Hematopoietic multipotent progenitor cell treated with erythropoietin and hydrocortisone succinate and interleukin-3 and kit ligand, for 15 days (in vitro differentiated cells): Measurements from ENCODE around the gene STARD5.

Experiments
- DNase-seq: peaks from one replicate; pipeline ENCODE4 v3.0.0-alpha.2; 2015; ENCODE audit warnings: low spot score

STARD5 gene

DNA sequence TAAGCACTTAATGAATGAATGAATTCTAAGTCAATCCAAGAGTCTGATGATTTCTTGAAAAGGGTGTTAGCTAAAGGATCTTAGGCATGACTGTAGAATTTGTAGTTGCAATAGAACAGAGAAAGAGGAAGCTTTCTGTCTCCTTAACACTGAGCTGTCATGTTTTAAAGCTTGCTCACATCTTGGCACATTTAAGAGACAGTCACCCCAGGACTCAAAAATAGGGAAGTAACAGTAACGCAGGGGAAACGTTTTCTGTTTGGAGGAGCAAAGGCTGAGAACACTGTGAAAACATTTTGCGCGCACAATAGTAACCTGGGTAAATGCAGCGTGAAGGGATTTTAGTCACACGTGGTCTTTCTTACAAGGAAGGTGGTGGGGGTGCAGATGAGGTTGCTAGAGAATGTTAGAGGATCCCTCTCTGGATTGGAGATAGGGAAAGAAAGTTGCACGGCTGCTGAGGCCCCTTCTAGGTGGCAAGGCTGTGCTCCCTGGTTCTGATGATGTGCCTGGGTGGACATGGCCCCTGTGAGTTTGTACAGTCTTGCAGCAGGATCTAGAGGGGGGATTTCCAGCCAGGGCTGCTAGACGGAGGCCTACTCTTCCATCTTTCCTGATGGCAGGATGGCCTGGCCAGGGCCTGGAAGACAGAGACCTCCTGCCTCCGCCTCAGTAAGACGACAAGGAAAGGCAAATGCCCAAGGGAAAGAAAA lies 12.0 kb downstream of the STARD5 start:
- DNase-seq, result no peak

DNA sequence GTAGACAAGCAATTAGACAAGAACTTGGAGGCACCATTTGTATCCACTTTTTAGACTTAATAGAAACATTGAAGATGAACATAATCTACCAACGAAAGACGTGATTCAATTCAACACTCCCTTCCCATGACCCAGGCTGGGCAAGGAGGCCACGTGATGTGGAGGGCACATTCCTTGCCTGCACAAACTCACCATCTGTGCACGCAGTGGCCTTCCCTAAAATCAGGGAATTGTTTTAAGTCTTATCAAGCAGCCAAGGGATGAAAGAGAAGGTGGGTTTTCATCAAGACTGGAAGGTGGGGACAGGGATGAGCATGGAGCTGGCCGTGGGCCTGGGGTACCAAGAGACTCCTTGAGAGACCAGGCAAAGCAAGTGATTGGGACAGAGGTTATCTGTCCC lies 13.5 kb downstream of the STARD5 start:
- no peak for DNase-seq

DNA sequence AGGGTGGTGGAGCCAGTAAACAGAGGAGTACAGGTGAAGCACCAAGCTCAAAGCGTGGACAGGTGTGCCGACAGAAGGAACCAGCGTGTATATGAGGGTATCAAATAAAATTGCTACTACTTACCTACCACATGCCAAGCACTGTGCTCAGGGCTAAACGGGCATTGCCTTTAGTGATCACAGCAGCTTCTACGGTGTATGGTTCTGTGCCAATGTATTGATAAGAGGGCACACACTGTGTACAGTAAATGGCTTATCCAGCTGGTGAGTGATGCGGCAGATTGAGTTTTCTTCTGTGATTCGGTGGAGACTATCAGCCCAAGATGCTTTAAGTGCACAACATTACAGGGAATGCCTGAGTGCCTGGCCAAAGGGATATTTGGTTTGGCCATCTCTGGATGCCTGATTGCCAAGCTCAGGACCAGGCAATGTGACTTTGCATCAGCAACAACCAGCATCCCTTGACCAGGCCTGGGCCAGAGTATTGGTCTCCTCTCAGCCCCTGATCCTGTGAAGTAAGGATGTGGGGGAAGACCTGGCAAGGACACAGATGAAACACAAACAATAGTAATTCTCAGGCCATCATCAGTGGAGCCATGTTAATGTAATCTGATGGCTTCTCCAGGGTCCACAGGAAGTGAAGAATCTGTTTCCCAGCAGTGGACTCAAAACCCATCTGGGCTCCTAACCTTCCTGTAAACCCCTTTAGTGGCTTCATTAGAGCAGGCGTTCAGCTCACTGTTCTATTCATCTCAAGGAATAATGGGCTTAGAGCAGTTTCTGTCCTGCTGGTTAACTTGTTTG lies 14.1 kb downstream of the STARD5 start:
- DNase-seq, result no peak

DNA sequence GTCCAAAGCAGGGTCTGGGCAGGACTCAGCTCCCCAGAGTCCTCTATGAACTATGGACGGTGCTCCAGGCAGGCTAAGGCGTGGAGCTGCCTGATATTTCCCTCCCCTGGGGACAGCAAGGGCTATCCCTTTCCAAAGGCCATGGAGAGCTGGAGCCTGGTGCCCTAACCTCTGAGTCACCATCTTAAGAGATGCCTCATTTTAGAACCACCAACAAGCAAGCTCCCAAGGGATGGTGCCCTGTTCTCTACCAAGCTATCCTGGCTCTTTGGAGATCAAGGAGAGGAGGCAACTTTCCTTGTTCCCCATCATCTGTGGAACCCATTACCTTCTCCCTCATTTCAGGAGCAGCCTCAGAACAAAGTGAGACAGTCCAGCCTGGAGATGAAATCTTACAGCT lies 15.7 kb downstream of the STARD5 start:
- no peak for DNase-seq

DNA sequence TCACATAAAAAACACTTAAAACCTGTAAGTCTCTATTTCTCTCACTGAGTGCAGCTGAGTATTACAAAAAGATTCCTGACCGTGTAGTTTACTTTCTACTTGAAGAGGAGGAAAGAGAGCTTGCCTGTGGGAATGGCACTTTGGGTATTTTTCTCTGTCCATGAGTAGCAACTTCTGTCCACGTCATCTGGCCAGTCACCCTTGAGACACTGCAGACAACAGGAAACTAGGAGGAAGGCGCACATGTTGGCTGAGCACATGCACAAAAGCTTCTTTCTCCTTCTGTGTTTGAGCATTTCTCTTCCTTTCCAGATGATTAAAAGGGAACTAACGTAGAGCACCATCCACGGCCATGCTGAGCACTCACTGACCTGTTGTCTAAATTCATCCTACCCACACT lies 19.7 kb downstream of the STARD5 start:
- DNase-seq, result no peak

DNA sequence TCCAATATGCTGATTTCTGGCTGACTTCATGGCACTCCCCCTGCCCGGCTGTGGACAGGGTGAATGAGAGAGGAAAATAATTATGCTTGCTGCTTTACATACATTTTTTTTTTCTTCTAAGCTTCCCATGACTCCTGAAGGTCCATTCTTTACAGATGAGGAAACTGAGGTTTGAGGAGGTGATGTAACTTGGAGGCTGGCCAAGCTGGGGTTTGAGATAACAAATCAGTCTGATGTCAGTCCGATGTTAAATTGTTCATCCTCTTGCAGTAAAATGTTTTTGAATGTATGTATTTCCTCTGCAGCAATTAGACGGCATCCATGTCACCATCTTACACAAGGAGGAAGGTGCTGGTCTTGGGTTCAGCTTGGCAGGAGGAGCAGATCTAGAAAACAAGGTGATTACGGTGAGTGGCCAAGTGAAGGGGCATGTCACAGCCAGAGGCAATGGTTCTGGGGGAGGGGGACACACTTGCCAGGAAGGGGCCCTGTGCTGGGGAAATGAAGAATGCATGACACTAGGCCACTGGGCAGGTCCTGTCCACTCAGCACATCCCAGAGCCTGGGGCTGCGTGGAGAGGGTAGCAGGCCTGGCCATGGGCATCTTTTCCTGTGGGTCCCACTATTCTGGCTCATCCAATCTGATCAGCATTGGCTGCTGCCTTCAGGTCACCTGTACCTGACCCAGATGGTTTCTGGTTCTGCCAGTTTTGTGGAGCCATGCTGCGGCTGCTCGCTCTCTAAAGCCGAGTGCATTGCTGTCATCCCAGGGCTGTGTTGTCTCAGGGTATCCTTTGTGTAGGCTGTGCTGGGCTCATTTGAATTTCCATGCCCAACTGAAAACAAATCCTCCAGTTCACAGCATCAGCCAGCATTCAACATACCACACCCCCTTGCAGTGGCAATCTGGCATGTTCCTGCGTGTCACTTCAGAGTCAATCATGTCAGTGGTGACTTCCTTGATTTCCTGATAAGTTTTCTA lies 20.4 kb downstream of the STARD5 start:
- DNase-seq, result no peak

DNA sequence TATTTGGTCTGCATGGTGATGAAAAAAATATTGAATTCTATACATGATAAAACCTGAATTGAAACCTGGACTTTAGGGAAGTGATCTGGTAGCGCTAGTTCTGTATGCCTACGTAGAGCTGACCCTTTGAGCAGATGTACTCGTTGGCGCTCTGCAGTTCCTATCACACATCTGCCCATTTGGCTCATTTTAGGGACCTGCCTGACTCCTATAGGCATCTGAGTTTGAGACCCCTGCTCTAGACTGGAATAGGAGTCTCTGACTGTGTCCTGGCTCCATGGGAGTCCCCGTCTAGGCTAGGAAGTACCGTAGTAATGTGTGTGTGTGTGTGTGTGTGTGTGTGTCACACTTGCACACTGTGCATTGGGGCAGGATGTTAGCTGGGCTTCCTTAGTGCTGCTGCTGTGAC lies 21.2 kb downstream of the STARD5 start:
- DNase-seq, result no peak

DNA sequence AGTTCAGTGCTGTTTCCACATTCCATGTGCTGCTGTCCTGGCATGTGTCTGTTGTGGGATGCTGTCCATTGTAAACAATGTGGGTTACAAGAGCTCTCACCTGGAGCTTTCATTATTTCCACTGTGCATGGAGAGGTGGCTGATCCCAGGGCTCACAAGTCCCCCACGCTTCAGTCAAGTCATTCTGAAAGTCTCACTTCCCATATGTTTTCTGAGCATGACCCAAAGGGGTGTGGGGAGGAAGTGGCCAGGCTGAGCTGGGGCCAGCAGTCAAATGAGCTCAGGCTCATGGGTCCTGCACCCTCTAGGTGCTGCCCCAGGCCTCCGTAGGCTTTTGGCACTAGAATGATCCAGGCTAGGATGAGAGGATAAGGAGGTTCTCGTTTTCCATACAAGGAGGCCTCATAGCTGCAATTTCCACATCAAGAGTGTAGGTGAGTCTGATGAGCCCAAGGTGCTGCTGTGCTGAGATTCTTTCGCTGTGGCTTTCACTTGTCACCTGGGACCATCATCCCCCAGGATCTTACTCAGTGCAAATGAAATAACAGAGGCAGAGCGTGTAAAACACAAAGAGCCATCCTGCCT lies 22.0 kb downstream of the STARD5 start:
- no peak for DNase-seq

DNA sequence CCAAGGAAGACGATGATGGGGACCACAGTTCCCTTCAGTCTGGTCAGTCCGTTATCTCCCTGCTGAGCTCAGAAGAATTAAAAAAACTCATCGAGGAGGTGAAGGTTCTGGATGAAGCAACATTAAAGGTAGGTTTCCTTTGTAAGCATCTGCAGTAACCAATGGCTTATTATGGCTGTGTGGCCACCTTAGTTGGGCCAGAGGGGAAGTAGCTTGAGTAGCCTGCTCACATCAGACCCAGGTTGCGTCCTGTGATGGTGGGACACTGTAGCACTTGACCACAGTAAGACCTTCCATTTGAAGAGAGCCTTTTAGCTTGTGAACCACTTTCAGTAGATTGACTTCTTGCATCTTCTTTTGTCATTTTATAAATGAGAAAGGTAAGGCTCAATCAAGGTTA lies 22.6 kb downstream of the STARD5 start:
- no peak for DNase-seq

DNA sequence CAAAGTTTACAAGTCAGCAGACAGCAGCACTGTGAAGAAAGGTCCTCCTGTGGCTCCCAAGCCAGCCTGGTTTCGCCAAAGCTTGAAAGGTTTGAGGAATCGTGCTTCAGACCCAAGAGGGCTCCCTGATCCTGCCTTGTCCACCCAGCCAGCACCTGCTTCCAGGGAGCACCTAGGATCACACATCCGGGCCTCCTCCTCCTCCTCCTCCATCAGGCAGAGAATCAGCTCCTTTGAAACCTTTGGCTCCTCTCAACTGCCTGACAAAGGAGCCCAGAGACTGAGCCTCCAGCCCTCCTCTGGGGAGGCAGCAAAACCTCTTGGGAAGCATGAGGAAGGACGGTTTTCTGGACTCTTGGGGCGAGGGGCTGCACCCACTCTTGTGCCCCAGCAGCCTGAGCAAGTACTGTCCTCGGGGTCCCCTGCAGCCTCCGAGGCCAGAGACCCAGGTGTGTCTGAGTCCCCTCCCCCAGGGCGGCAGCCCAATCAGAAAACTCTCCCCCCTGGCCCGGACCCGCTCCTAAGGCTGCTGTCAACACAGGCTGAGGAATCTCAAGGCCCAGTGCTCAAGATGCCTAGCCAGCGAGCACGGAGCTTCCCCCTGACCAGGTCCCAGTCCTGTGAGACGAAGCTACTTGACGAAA lies 24.2 kb downstream of the STARD5 start:
- DNase-seq, result no peak

DNA sequence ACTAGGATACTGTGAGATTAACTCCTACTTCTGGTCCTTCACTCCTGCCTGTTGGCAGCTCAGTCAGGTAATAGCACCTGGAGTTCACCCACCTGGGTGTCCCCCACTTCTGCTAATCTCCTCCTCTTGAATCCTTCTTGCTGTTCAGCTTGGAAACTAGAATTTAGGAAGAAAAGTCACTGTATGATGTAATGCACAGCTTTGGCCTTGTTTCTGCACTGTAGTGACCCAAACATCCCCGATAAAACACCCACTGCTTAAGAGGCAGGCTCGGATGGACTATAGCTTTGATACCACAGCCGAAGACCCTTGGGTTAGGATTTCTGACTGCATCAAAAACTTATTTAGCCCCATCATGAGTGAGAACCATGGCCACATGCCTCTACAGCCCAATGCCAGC lies 24.8 kb downstream of the STARD5 start:
- DNase-seq, result no peak

DNA sequence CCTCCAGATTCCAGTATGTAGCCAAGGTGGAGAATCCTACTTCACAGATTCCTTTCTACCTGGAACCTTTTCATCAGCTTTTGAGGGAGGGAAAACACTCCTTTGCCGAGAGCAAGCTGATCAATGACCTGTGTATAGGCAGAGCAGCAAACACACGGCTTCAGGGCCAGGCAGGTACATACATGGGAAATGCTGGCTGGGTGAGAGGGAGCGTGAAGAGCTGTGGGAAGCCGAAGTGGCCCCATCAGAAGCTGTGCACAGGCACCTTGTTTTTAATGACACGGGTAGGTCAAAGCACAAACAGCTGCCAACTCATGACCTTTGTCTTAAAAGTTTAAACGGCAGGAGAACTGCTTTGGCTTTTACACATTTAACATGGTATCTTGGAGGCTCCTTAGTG lies 25.3 kb downstream of the STARD5 start:
- DNase-seq, result no peak

DNA sequence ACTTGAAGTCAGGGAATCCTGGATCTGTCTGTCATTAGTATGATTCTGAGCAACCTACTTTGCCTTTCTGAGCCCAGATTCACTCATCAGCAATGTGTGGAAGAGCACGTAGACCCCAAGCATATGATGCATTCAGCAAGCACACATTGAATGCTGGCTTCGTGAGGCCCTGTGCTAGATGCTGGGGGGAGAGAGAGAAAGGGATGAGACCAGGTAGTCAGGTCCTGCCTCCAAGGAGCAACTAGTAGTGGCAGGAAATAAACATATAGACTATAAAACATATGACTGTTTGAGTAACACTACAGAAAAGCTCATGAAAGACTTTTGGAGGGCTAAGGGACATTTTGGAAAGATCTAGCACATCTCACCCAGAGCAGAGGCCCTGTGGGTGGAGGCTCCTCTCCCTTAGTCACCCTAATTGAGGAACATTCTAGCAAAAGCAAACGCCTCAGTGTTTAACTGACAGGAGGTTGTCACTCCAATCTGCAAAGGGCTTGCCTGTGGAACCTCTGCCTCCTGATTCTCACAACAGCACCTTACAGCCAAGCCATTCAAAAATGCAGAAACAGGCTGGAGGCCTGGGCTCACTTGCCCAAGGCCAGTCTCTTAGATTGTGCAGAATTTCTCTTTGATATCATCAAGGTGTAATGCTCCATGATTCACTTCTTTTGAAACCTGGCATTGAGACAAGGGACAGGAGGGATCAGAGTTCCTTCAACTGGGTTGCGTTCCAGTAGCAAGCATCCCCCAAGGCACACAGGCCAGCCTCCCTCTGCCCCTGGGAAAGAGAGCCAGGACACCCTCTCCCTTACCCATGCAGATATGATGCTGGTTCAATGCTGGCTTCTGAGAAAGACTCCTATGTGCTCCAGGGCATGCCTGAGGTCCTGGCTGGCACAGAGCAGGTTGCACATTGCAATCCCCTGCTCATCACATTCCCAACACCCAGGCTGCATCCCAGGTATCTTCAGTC lies 26.1 kb downstream of the STARD5 start:
- no peak for DNase-seq

DNA sequence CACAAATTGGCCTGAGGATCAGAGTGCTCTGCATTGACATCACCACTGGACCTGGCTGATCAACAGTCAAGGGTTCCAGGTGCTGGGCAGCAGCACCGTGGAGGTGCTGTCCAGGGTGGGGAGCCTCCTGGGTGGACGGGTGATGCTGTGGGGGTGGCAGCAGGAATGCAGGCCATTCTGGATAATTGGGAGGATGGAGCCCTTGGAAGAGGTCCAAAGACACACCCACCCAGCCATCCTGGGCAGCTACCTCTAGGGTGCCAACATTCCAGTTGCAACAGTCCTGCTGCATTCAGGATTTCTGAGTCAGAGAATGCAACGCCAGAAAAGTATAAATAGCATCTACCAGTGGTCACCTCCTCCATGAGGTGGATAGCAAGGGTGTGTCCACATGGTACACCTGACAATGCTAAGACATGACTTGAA lies 26.8 kb downstream of the STARD5 start:
- DNase-seq, result no peak

DNA sequence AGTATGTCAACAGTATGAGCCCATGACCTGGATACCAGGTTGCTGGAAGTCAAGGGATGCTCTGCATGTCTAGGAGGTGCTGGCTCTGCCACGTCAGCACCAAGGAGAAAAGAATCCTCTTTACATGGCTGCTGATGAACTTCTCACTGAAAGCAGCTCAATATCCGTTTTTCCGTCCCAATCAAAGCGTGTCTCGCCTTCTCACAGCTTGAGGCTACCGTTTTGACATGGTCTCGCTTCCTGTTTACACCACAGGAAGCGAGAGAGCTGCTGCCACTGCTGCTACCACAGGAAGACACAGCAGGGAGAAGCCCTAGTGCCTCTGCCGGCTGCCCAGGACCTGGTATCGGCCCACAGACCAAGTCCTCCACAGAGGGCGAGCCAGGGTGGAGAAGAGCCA lies 27.3 kb downstream of the STARD5 start:
- no peak for DNase-seq

DNA sequence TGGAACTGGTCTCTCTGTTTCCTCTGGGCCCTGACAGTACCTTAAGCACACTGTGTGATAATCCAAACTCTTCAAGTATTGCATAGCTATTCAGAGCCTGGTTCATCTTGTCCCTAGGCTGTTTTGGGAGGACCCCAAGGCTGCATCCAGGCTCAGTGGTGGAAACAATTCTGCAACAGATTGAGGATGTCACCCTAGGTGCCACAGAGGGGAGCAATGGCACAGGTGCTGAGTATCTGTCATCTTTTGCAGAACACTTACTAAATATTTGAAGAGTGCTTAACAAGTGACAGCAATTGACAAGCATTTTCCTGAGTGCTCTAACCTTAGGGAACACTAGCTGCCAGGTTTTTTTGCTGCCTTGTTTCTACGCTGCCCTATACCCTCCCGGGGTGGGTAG lies 27.8 kb downstream of the STARD5 start:
- no peak for DNase-seq

DNA sequence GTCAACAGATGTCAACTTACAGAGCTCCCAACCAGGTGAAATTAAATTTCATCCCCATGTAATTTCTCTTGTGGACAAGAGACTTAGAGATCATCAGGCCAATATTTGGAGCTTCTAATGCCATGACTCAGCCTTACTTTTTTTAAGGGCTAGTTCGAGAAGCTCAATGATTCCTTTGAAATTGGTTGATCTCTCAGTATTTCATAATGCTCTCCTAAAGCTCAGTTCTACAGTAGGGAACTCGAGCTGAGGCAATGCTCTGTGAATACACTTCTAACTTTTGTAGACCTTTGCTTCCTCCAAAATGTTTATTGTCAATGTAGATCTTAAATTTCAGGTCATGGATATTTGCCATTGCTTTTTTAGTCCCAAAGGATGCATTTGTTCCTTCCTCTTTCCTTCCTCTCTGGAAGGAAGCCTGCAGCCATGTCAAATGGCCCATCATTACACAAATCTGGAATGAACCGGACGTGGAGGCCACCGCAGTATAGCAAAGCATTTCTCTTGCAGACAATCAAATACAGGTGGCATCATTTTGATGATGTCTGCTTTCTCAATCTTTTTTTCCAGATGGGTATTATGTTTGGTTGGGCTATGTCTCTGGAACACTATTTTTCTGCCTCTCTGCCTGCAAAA lies 28.3 kb downstream of the STARD5 start:
- no peak for DNase-seq

DNA sequence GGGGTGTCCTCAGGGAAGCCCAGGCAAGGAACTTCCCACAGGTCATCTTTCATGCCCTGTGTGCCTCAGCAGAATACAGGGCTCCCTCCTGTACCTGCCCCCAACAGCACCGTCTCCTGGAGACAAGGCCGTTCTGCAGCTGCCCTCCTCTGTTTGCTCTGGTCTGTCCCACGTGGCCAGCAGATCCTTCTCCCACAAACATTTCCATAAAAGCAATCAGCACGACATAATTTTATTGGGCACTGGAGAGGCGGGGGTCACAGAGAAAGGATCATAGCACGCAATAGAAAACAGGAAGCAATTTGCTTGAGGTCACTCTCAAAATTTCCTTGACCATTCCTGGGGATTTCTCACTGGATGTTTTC lies 29.4 kb downstream of the STARD5 start:
- no peak for DNase-seq

DNA sequence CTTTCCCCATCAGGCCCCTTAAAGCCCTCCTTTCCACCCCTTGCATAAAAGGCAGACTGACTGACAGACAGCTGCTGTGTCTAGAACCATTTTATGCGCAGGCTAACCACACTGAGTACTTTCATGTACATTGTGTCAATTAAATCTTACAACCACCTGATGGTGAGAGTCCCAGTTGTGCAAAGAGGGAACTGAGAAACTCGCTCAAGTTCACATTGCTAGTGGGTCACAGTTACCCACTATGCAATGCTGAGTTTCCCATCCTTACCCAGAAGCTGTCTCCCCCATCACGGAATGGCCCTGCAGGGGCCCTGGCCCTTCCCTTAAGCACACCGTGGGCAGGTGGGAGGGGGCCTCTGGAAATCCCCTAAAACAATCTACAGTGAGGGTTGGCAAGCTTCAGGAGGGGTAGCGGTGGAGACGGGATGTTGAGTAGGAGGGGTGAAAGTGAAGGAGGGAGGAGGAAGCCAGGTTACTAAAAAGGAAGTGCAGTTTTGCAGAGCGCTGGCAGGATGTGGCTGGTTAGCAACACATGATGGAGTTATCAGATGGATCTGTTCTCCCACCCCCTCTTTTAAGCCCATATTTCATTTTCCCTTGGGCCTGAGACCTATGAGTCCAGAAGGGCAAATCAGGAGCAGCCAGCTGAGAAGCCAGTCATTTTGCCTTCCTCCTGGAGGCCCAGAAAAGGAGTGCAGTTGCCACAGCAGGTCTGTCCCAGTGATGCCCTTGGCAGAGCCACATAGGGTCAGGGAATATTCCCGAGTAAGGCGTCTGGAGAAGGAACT lies 30.0 kb downstream of the STARD5 start:
- DNase-seq, result no peak
